Activated naive CD4-positive, alpha-beta T cell treated with anti-CD3 and anti-CD28 coated beads, Interleukin-2, amount 50 U/mL, for 72 hours (primary cell): ENCODE data around the gene CA4. TPM values are rescaled to one million over a fixed set of nuclear protein-coding genes. Genes with fewer than 3 reads are reported as not detected.
A peak's percentile ranks its signal among the peaks of the same experiment; 100 is the strongest.
"Not testable (repeated sequence)": the region's sequence is repeated elsewhere in the genome, so short reads cannot be mapped to it uniquely, and the experiment has no call there.

Experiments
- ATAC-seq, 2 donors: fragments of 150-1000 bp; cut with Tn5 transposase; 2 replicates each; pipeline ENCODE4 v1.10.0; 2021; ENCODE audit warnings: mild to moderate bottlenecking in 2 of 2, moderate library complexity in 2 of 2
- DNase-seq, 2 donors: peaks; one replicate each; pipeline ENCODE4 v3.0.0; 2021 to 2022; ENCODE audit warnings: low spot score in 2 of 2
- H3K27ac Mint-ChIP-seq, 2 donors: one replicate each; pipeline ENCODE4 v1.8.0; 2022; ENCODE audit warnings: mild to moderate bottlenecking in 2 of 2, mixed read lengths in 2 of 2
- H3K36me3 Mint-ChIP-seq, 2 donors: one replicate each; pipeline ENCODE4 v1.8.0; 2022; ENCODE audit warnings: mixed read lengths in 2 of 2
- H3K9me3 Mint-ChIP-seq, 2 donors: one replicate each; pipeline ENCODE4 v1.8.0; 2022; ENCODE audit warnings: mixed read lengths in 2 of 2
- total RNA-seq, 2 donors: library from RNA; stranded (reverse); gene quantifications; one replicate each; pipeline ENCODE4 v1.2.3, GENCODE V29; 2022

Gene CA4
- total RNA-seq, 2 donors from 2014 or later, result not detected

GRCh38 chr17:60178180-60178579 lies 28.4 kb downstream of the CA4 start:
- not testable (repeated sequence) for H3K9me3 Mint-ChIP-seq, H3K36me3 Mint-ChIP-seq, H3K27ac Mint-ChIP-seq, ATAC-seq, DNase-seq

- H3K9me3 Mint-ChIP-seq, DNase-seq, ATAC-seq, H3K36me3 Mint-ChIP-seq: not testable (repeated sequence)
- H3K27ac Mint-ChIP-seq, result peak overlapping the region in 1 of 2 donors; percentile 33
Measured at GRCh38 chr17:60180380-60180779, 30.6 kb downstream of the CA4 start.

DNA sequence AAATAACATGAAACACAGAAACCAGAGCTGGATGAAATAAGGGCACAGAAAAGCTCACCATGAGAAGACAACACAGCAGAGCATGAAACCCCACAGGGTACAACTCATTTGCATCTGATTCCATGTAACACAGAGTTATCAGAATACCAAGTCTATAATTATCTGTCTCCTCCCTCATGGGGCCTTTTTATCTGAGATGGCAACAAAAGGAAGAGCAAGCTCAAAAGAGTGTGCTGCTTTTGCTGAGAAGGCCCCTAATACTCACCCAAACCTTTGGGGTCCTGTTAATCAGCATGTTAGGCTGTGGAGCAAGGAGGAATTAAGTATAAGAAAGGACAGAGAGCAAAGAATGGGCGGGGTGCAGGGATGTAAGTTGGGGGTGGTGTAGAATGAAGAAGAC lies 36.6 kb downstream of the CA4 start:
- H3K27ac Mint-ChIP-seq, H3K9me3 Mint-ChIP-seq, DNase-seq, H3K36me3 Mint-ChIP-seq, ATAC-seq: not testable (repeated sequence)

DNA sequence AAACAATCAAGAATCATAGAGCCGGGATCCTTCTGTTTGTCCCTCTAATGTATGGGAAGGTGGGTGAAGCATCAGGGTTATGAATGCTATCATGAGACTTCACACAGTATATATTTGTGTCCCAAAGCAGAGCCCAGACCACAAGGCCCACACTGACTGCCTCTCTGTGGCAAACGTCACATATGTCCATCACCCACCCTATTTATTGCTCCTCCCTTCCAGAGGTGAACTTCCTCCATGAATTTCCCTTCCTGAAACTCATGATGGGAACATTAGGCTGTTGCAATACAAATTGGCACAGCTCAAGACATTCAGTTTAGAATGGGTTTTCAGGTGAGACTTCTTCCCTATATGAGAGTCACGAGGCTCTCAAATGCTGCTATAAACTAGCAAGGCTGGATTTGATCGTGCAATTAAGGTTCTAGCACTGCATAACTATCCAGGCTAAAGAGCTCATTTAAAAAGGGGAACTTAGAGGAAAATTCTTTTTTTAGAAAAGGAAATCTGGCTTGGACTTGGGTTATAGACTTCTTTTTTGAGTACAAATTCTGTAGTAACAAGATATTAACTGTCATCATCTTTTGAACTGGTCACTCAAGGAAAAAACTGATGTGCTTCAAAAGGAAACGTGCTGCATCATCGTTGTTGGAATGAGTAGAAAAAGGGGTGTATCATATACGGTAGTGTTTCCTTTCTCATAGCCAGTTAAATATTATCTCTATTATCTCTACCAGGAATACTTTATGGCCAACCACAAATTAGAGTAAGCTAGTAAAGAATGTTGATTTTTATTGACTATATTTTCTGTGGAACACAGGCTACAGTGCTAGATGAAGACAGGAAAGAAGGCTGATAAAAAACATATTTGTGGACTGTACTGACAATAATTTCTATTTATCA lies 37.3 kb downstream of the CA4 start:
- not testable (repeated sequence) for H3K36me3 Mint-ChIP-seq, H3K27ac Mint-ChIP-seq, DNase-seq, H3K9me3 Mint-ChIP-seq, ATAC-seq

DNA sequence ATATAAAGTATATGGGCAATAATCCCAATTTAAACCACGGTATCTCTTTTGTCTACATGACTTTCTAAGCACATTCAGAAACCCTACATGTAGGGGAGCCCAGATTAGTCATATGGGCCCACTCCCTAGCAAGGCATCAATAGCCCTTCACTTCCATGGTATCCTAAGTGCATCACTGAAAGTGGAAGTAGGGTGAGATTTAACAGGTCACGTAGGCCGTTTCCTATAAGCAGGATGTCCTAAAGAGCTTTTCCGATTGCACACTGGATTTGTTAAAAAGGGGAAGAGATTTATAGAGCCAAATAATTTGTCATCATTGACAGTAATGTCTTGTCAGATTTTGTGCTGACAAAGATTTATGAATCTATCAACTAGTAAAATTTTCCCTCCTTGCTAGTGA lies 39.0 kb downstream of the CA4 start:
- ATAC-seq, result no peak

GRCh38 chr17:60190032-60190431 lies 40.3 kb downstream of the CA4 start:
- DNase-seq, ATAC-seq, H3K27ac Mint-ChIP-seq, H3K36me3 Mint-ChIP-seq, H3K9me3 Mint-ChIP-seq: not testable (repeated sequence)

More for the DNA sequence above, 39.0 kb downstream of the CA4 start:
- Mint-ChIP-seq H3K36me3 (peaks cover 0 to 6% of the 10 kb centered on the region in 2 donors), H3K9me3 (no peaks in the 10 kb centered on the region), H3K27ac (peak overlapping the region in 1 of 2 donors; percentile 6)
- DNase-seq, result no peak

DNA sequence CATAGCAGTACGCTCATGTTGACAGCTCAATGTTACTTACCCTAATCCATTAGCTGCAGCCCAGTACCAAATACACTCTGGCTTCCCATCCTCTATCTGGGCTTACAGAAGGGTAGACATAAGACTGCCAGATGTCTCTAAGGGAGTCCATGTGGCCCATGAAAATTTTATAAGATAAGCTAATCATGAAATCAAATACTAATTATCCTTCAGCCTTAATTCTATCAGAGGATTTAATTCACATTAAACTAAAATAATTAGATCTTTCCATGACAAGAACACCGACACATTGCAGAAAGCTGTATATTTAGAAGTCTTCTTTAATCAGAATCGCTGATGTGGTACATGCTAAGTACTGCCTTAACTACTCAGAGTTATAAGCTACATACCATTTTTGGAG lies 43.3 kb downstream of the CA4 start:
- DNase-seq, H3K36me3 Mint-ChIP-seq, ATAC-seq, H3K9me3 Mint-ChIP-seq: not testable (repeated sequence)
- H3K27ac Mint-ChIP-seq, result peak overlapping the region in 1 of 2 donors; percentile 58

DNA sequence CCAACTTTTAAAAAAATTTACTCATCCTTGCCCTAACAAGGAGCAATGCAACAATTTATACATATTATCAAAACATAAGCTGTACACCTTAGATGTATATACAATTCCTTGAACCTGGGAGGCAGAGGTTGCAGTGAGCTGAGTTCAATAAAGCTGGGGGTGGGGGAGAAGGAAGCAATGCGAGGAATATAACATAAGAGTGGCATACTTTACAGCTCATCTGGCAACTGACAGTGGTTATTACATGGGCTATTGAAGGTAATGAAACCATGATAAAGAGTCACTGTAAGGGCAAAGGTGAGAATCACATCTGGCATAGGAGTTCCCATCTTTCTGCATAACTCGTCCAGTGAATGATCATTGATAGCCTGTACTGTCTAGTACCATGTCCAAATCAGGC lies 43.7 kb downstream of the CA4 start:
- peak overlapping the region in 1 of 2 donors; percentile 58 for H3K27ac Mint-ChIP-seq
- H3K9me3 Mint-ChIP-seq, result no peaks in the 10 kb centered on the region
- H3K36me3 Mint-ChIP-seq, result peaks cover 0 to 6% of the 10 kb centered on the region in 2 donors
- ATAC-seq (no peak), DNase-seq (no peak)

DNA sequence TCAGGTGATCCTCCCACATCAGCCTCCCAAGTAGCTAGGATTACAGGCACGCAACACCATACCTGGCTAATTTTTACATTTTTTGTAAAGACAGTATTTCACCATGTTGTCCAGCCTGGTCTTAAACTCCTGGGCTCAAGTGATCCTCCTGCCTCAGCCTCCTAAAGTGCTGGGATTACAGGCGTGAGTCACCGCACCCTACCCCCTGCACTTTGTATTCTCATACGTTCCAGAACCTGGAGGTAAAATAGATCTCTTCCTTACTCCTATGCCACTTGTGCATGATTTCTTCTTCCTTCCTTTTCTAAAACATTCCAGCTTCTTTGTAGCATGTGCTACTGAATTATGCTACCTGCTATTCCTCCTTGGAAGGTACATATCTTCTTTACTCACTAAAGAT lies 44.4 kb downstream of the CA4 start:
- H3K9me3 Mint-ChIP-seq, ATAC-seq, H3K36me3 Mint-ChIP-seq: not testable (repeated sequence)

GRCh38 chr17:60198630-60199029 lies 48.9 kb downstream of the CA4 start:
- H3K36me3 Mint-ChIP-seq, result not testable (repeated sequence)
- H3K27ac Mint-ChIP-seq, result peak overlapping the region in 1 of 2 donors; percentile 88

More for the DNA sequence above, 44.4 kb downstream of the CA4 start:
- not testable (repeated sequence) for H3K27ac Mint-ChIP-seq, DNase-seq

GRCh38 chr17:60205782-60206181 lies 56.0 kb downstream of the CA4 start:
- not testable (repeated sequence) for H3K36me3 Mint-ChIP-seq, ATAC-seq, DNase-seq, H3K27ac Mint-ChIP-seq, H3K9me3 Mint-ChIP-seq

More at GRCh38 chr17:60198630-60199029, 48.9 kb downstream of the CA4 start:
- H3K9me3 Mint-ChIP-seq, DNase-seq, ATAC-seq: not testable (repeated sequence)

GRCh38 chr17:60208302-60208701 lies 58.5 kb downstream of the CA4 start:
- not testable (repeated sequence) for DNase-seq, H3K27ac Mint-ChIP-seq, H3K9me3 Mint-ChIP-seq, ATAC-seq, H3K36me3 Mint-ChIP-seq

Other genes starting within 250 kb of the CA4 start
- gene RNFT1, start 185.2 kb upstream of the CA4 start, total RNA-seq, result 10 to 100 TPM; 35.0 to 41.3 TPM
- 10 to 100 TPM; 33.4 to 33.9 TPM for gene HEATR6, start 71.1 kb upstream of the CA4 start, total RNA-seq
- 10 to 100 TPM; 42.6 to 51.5 TPM for gene USP32, start 242.2 kb downstream of the CA4 start, total RNA-seq